ENCODE results near the gene C1QBP. TPM values are rescaled to one million over a fixed set of nuclear protein-coding genes. Genes with fewer than 3 reads are reported as not detected.
"Not testable (repeated sequence)": the region's sequence is repeated elsewhere in the genome, so short reads cannot be mapped to it uniquely, and the experiment has no call there.

Gene C1QBP
- 100 to 1,000 TPM; 142 to 175 (median 153) TPM for polyA plus RNA-seq (ENCODE audit: insufficient read length in 4 of 4)

GRCh38 chr17:5438716-5439445 lies at the start of gene C1QBP:
TSS of gene C1QBP (minus strand) at chr17:5439155. CDS start at chr17:5439073, 82 bp downstream.
- DNase-seq (ENCODE audit: low read depth in 4 of 4, low spot score in 2 of 4): peak; percentile 77 to 92 (median 88)

GRCh38 chr17:5488752-5489151 lies 49.8 kb upstream of the C1QBP start:
- DNase-seq (ENCODE audit: low read depth in 4 of 4, low spot score in 2 of 4): no peak

- peak; percentile 92 to 98 (median 93) for DNase-seq (ENCODE audit: low read depth in 4 of 4, low spot score in 2 of 4)
Observed at GRCh38 chr17:5486206-5487124, 47.5 kb upstream of the C1QBP start, which contains the start of gene MIS12. TSS of gene MIS12 (plus strand) at chr17:5486566. CDS start at chr17:5488863, 2,297 bp downstream.

GRCh38 chr17:5485270-5486205 lies 46.6 kb upstream of the C1QBP start, which contains the start of gene DERL2:
TSS of gene DERL2 (minus strand) at chr17:5486178. CDS start at chr17:5486161, 17 bp downstream.
- no peak for DNase-seq (ENCODE audit: low read depth in 4 of 4, low spot score in 2 of 4)

GRCh38 chr17:5481451-5481850 lies 42.5 kb upstream of the C1QBP start:
- no peak for DNase-seq (ENCODE audit: low read depth in 4 of 4, low spot score in 2 of 4)

- DNase-seq (ENCODE audit: low read depth in 4 of 4, low spot score in 2 of 4): no peak
Observed at GRCh38 chr17:5480962-5481361, 42.0 kb upstream of the C1QBP start.

GRCh38 chr17:5478992-5479391 lies 40.0 kb upstream of the C1QBP start:
- DNase-seq (ENCODE audit: low read depth in 4 of 4, low spot score in 2 of 4): no peak

- DNase-seq (ENCODE audit: low read depth in 4 of 4, low spot score in 2 of 4): no peak
Observed at GRCh38 chr17:5473906-5474305, 35.0 kb upstream of the C1QBP start.

GRCh38 chr17:5472511-5472910 lies 33.6 kb upstream of the C1QBP start:
- DNase-seq (ENCODE audit: low read depth in 4 of 4, low spot score in 2 of 4): no peak

- DNase-seq (ENCODE audit: low read depth in 4 of 4, low spot score in 2 of 4): no peak
Observed at GRCh38 chr17:5468075-5468473, 29.1 kb upstream of the C1QBP start.

- DNase-seq (ENCODE audit: low read depth in 4 of 4, low spot score in 2 of 4): no peak
Observed at GRCh38 chr17:5467416-5467815, 28.5 kb upstream of the C1QBP start.

- DNase-seq (ENCODE audit: low read depth in 4 of 4, low spot score in 2 of 4): no peak
Observed at GRCh38 chr17:5466295-5466694, 27.3 kb upstream of the C1QBP start.

- DNase-seq (ENCODE audit: low read depth in 4 of 4, low spot score in 2 of 4): no peak
Observed at GRCh38 chr17:5464717-5465507, 26.0 kb upstream of the C1QBP start.

- no peak for DNase-seq (ENCODE audit: low read depth in 4 of 4, low spot score in 2 of 4)
Observed at GRCh38 chr17:5446786-5447185, 7.8 kb upstream of the C1QBP start.

GRCh38 chr17:5444209-5444608 lies 5.3 kb upstream of the C1QBP start:
- no peak for DNase-seq (ENCODE audit: low read depth in 4 of 4, low spot score in 2 of 4)

- DNase-seq (ENCODE audit: low read depth in 4 of 4, low spot score in 2 of 4): no peak
Observed at GRCh38 chr17:5443728-5444127, 4.8 kb upstream of the C1QBP start.

- DNase-seq (ENCODE audit: low read depth in 4 of 4, low spot score in 2 of 4): no peak
Observed at GRCh38 chr17:5439446-5439764, 450 bp upstream of the C1QBP start.

- no peak for DNase-seq (ENCODE audit: low read depth in 4 of 4, low spot score in 2 of 4)
Observed at GRCh38 chr17:5437721-5438317, 1.1 kb downstream of the C1QBP start.

- DNase-seq (ENCODE audit: low read depth in 4 of 4, low spot score in 2 of 4): not testable (repeated sequence)
Observed at GRCh38 chr17:5435781-5436315, 3.1 kb downstream of the C1QBP start.
